Measurements from ENCODE around the gene ACSS2.

GRCh38 chr20:34923414-34923813, 47.0 kb downstream of the ACSS2 start:
- TF ChIP-seq EZH2 (IDR thresholded peaks at IDR 0.05; ENCODE audit: borderline replicate concordance, insufficient read depth, low read depth, low read length, poor library complexity, severe bottlenecking): no peak
- no peak for TF ChIP-seq CTCF (IDR thresholded peaks at IDR 0.05)

Measured in B cell (primary cell).